Pancreas (tissue), 10 donors: ENCODE results near the gene BRMS1. TPM values are rescaled to one million over a fixed set of nuclear protein-coding genes. Genes with fewer than 3 reads are reported as not detected.

Experiments used
- ATAC-seq, 4 donors: fragments of 200-7000 bp; cut with Tn5 transposase; one replicate each; pipeline versions ENCODE4 v1.8.0 to v1.9.1; 2020; ENCODE audit warnings: mild to moderate bottlenecking in 4 of 4, moderate library complexity in 4 of 4
- DNase-seq, 6 donors: peaks; one replicate each; pipeline ENCODE4 v3.0.0-alpha.2; 2020
- FAIRE-seq: peaks from 2 replicates; lab custom pipeline; 2012; peaks lifted over from hg19 to GRCh38; lab: Jason Lieb, UNC
- H3K27ac ChIP-seq, 4 donors: fragments of 200-600 bp; sonication (generic); 1 replicate in 3 of 4; 2 replicates in 1 of 4; pipeline versions ENCODE4 v1.5.0 to v1.8.0; 2020
- H3K27me3 ChIP-seq, 4 donors: fragments of 200-600 bp; one replicate each; pipeline ENCODE4 v1.8.0; 2021
- H3K36me3 ChIP-seq, 3 donors: fragments of 200-600 bp; sonication (generic) in 1 of 3; one replicate each; pipeline versions ENCODE4 v1.5.0 to v1.8.0; 2020 to 2021
- H3K4me1 ChIP-seq, 3 donors: fragments of 200-600 bp; one replicate each; pipeline ENCODE4 v1.8.0; 2021
- H3K4me3 ChIP-seq, 4 donors: fragments of 200-600 bp; sonication (generic) in 2 of 4; one replicate each; pipeline versions ENCODE4 v1.5.0 to v1.8.0; 2020 to 2021
- H3K9me3 ChIP-seq, 4 donors: fragments of 200-600 bp; one replicate each; pipeline ENCODE4 v1.8.0; 2021
- CTCF ChIP-seq, 4 donors: fragments of 200-600 bp; sonication (generic) in 3 of 4; IDR thresholded peaks; one replicate each; pipeline versions ENCODE4 v1.5.0 to v1.8.0; 2021; ENCODE audit warnings: antibody characterized with exemption in 4 of 4
- WGBS, 2 donors: extraction: QIAGEN DNeasy Blood & Tissue Kit; methylation state at CpG; one replicate each; pipeline ENCODE4 v1.1.7; 2013; 5-methylcytosine and 5-hydroxymethylcytosine counted together
- intact Hi-C, 3 donors: fragments of 100-400 bp; cut with DNase I; formaldehyde crosslinking; loops; one replicate each; pipeline versions ENCODE4 v1.11.1 to v1.14.2; 2022
- polyA plus RNA-seq, 2 donors: library from polyadenylated mRNA; stranded (reverse); fragments of 200-250 nt; gene quantifications; one replicate each; pipeline ENCODE4 v1.2.3, GENCODE V29; 2013
- total RNA-seq, 6 donors: library from RNA; stranded (reverse); fragmentation: NEBNext Ultra II Directional in 4 of 6; extraction: Animal tissue kit (Norgen Biotek cat#: 25700) in 4 of 6; gene quantifications; one replicate each; pipeline versions ENCODE4 v1.2.1 to v1.2.4, GENCODE V29; 2021 to 2023
- donor health status: healthy with polysubstance abuse.
- donor health status: DM: no; HTN: no; CAD: no; lungs with moderate emphysema.
- donor health status: DM: no; HTN: no; CAD: no.
- donor health status: control.
- donor health status: control.
- donor health status: Bipolar disorder and iron deficiency.
- donor health status: DM: yes; HTN: yes; CAD: no.
- donor health status: DM: no; HTN: no; CAD: no.
- donor health status: DM: no; HTN: no; CAD: no.
- donor health status: DM: yes; HTN: yes; CAD: no.

The BRMS1 gene
- total RNA-seq (10 to 100 TPM; 14.3 to 22.0 (median 19.7) TPM), polyA plus RNA-seq (10 to 100 TPM; 46.9 to 65.0 TPM)

GRCh38 chr11:66344550-66345315 is at the start of gene BRMS1:
TSS of gene BRMS1 (minus strand) at chr11:66345104. CDS start at chr11:66342234, 2,870 bp downstream.
- Histone ChIP-seq H3K27me3 (no peaks in the 10 kb centered on the region), H3K4me1 (peaks cover 0 to 33% (median 23%) of the 10 kb centered on the region in 3 donors), H3K4me3 (peak within 1 kb of the TSS; percentile 55 to 91 (median 88)), H3K27ac (peak within 1 kb of the TSS; percentile 70 to 89 (median 77)), H3K36me3 (peaks cover 0 to 16% (median 3%) of the 10 kb centered on the region in 3 donors), H3K9me3 (no peaks in the 10 kb centered on the region)
- 0 to 1% methylated on average over 59 of the region's 59 CpGs for WGBS, 2 donors
- intact Hi-C loops = no loop called here
- DNase-seq = peak; percentile 96 to 99 (median 98)
- peak in 1 of 4 donors; percentile 11 for TF ChIP-seq CTCF (IDR thresholded peaks at IDR 0.05)
- no peak for FAIRE-seq
- peak; percentile 77 to 90 (median 82) for ATAC-seq

- ATAC-seq (no peak), FAIRE-seq (no peak), DNase-seq (no peak)
- H3K27me3 ChIP-seq = no peaks in the 10 kb centered on the region
- intact Hi-C loops = no loop called here
- H3K36me3 ChIP-seq = no peaks in the 10 kb centered on the region
- H3K9me3 ChIP-seq = no peaks in the 10 kb centered on the region
- H3K4me1 ChIP-seq = no peaks in the 10 kb centered on the region
- no peak for TF ChIP-seq CTCF (IDR thresholded peaks at IDR 0.05)
- no peak overlapping the region for H3K27ac ChIP-seq
- no peak overlapping the region for H3K4me3 ChIP-seq
- 67 to 77% methylated on average over 3 of the region's 3 CpGs for WGBS, 2 donors
Observed at GRCh38 chr11:66393954-66394353, 49.0 kb upstream of the BRMS1 start.

- no peaks in the 10 kb centered on the region for H3K9me3 ChIP-seq
- H3K27me3 ChIP-seq = no peaks in the 10 kb centered on the region
- TF ChIP-seq CTCF (IDR thresholded peaks at IDR 0.05) = no peak
- no peaks in the 10 kb centered on the region for H3K36me3 ChIP-seq
- no peak overlapping the region for H3K27ac ChIP-seq
- WGBS, 2 donors = 50 to 52% methylated on average over 6 of the region's 6 CpGs
- intact Hi-C loops = no loop called here
- ATAC-seq (no peak), DNase-seq (no peak), FAIRE-seq (no peak)
- no peak overlapping the region for H3K4me3 ChIP-seq
- no peaks in the 10 kb centered on the region for H3K4me1 ChIP-seq
Observed at GRCh38 chr11:66391322-66391721, 46.4 kb upstream of the BRMS1 start.

- TF ChIP-seq CTCF (IDR thresholded peaks at IDR 0.05) = peak; percentile 36 to 64 (median 48)
- FAIRE-seq (no peak), ATAC-seq (peak; percentile 58 to 90 (median 82)), DNase-seq (peak in 5 of 6 donors; percentile 68 to 78 (median 73))
- WGBS, 2 donors = 27 to 32% methylated on average over 8 of the region's 8 CpGs
- no peak overlapping the region for H3K27ac ChIP-seq
- intact Hi-C loops = loop anchor here in 1 of 3 donors (5.0 kb wide), 1 partner anchor 82 kb away; no protein-coding TSS in a partner anchor
- H3K36me3 ChIP-seq = no peaks in the 10 kb centered on the region
- H3K4me3 ChIP-seq = no peak overlapping the region
- no peaks in the 10 kb centered on the region for H3K27me3 ChIP-seq
- H3K9me3 ChIP-seq = no peaks in the 10 kb centered on the region
- H3K4me1 ChIP-seq = no peaks in the 10 kb centered on the region
Observed at GRCh38 chr11:66388780-66389386, 44.0 kb upstream of the BRMS1 start.
